Activated T-helper 1 cell treated with anti-CD3 and anti-CD28 coated beads, Interleukin-2, amount 50 U/mL, for 16 hours (primary cell): ENCODE results near the gene GPR101.
"Not testable (repeated sequence)": the region's sequence is repeated elsewhere in the genome, so short reads cannot be mapped to it uniquely, and the experiment has no call there.

Experiments used
- DNase-seq, 2 donors: peaks; one replicate each; pipeline ENCODE4 v3.0.0-alpha.2; 2020; ENCODE audit warnings: low read depth in 1 of 2, low spot score in 1 of 2

The GPR101 gene

GRCh38 chrX:137028699-137029098, 5.1 kb downstream of the GPR101 start:
- DNase-seq: no peak

GRCh38 chrX:137025930-137026329, 7.9 kb downstream of the GPR101 start:
- no peak for DNase-seq

GRCh38 chrX:137000236-137000635, 33.6 kb downstream of the GPR101 start:
- DNase-seq: not testable (repeated sequence)

GRCh38 chrX:136999024-136999423, 34.8 kb downstream of the GPR101 start:
- DNase-seq: no peak
